ENCODE data around the gene CAMK2B.

CAMK2B gene

DNA sequence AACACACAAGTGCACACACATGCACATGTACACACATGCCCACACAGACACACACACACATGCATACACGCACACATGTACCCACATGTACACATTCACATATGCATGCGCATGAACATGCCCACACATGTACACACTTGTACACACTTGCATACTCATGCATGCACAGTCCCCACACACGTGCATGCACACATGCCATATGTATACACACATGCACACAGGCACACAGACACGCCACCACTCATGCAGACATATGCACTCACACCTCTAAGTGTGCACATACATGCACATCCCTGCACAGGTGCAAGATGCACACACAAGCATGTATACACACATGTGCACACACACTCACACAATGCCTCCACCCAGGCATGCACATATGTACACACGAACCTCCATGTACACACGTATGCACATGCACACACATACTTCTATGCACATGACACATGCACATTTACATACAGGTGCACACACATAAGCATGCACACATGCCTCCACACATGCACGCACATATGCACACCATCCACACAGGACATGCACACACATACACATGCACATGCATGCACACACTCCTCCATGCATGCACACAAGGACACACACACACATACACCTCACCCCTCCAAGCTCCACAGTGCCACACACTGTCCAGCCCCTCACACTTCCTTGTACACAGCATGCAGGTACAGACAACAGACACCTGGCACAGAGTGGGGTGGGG is 78.8 kb downstream of the CAMK2B start:
- H3K4me3 ChIP-seq (ENCODE audit: low read length): no peak overlapping the region
- no peak for DNase-seq (ENCODE audit: low read depth)
- TF ChIP-seq, protein P1, sequence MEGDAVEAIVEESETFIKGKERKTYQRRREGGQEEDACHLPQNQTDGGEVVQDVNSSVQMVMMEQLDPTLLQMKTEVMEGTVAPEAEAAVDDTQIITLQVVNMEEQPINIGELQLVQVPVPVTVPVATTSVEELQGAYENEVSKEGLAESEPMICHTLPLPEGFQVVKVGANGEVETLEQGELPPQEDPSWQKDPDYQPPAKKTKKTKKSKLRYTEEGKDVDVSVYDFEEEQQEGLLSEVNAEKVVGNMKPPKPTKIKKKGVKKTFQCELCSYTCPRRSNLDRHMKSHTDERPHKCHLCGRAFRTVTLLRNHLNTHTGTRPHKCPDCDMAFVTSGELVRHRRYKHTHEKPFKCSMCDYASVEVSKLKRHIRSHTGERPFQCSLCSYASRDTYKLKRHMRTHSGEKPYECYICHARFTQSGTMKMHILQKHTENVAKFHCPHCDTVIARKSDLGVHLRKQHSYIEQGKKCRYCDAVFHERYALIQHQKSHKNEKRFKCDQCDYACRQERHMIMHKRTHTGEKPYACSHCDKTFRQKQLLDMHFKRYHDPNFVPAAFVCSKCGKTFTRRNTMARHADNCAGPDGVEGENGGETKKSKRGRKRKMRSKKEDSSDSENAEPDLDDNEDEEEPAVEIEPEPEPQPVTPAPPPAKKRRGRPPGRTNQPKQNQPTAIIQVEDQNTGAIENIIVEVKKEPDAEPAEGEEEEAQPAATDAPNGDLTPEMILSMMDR (conservative IDR thresholded peaks at IDR 0.05; ENCODE audit: low read depth, low read length): no peak

DNA sequence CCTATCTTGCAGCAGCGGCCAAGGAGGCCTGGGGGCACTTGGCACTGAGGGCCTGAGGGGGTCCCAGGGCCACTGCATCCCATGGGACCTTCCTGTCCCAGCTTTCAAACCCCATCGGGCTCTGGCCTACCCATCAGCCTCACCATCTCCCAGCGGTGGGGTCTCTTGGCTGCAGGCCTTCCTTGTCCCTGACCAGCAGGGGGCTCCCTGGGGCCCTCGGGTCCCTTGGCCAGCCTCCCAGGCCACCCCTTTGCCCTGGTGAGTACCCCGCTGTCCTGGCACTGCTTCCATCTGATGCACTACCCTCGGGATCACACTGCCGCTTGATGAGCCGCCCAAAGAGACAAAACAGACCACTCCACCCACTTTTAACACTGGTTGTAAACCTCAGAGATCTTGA is 81.1 kb downstream of the CAMK2B start:
- TF ChIP-seq, protein P1 (conservative IDR thresholded peaks at IDR 0.05; ENCODE audit: low read depth, low read length): peak; percentile 69
- H3K4me3 ChIP-seq (ENCODE audit: low read length): no peak overlapping the region
- DNase-seq (ENCODE audit: low read depth): no peak

DNA sequence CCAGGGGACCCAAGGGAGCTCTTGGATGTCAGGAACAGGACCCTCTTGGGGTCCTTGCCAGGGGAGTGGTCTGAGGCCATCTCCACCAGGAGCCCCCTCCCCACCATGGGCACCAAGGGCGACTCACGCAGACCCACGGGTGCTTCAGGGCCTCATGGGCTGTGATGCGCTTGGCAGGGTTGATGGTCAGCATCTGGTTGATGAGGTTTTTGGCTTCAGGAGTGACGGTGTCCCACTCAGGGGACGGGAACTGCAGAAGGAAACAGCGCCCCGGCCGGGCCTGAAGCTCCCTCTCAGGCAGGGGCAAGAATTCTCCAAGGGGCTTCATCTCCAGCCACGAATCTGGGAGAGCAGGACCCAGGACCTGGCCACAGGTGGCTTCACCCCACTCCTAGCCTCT is 83.3 kb downstream of the CAMK2B start:
- TF ChIP-seq, protein P1 (conservative IDR thresholded peaks at IDR 0.05; ENCODE audit: low read depth, low read length): no peak
- no peak overlapping the region for H3K4me3 ChIP-seq (ENCODE audit: low read length)
- DNase-seq (ENCODE audit: low read depth): no peak

DNA sequence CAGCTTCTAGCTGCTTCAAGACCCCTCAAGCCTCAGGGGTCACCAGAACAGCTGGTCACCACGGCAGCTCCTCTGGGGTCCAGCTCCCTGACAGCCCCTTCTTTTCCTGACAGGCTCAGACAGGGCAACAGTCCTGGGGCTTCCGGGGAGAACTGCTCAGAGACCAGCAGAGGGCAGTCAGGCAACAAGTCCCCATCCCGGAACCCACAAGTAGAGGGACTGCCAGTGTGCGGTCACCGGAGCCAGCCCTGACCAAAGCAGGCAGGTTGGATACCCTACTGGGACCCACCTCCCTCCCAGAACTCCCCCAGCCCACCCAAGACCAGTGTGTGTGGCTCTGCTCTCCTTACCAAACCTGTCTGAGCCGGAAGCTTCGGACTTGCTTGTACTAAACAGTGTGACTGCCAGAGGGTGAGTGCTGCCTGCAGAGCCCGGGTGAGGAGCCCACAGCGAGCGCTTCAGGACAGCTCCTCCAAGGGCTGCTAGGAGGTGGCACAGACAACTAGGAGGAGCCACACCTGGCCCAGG is 84.3 kb downstream of the CAMK2B start:
- peak; percentile 34 for DNase-seq (ENCODE audit: low read depth)
- TF ChIP-seq, protein P1 (conservative IDR thresholded peaks at IDR 0.05; ENCODE audit: low read depth, low read length): peak; percentile 85
- H3K4me3 ChIP-seq (ENCODE audit: low read length): no peak overlapping the region

DNA sequence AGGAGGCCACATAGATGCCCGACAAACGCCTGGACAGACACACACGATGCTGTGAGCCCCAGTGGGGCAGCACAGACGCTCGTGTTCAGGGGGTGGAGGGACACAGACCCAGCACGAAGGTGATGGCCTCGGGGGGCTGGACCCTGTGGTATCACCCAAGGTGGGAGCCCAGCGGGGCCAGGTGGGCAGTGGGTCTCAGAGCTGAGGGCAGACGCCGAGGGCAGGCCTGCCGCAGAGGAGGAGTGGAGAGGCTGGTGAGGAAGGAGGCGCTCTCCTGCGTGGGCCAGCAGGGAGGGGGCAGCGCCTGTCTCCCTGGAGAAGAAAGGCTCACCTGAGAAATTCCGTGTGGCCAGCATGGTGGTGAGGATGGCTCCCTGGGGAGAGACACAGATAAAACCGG is 85.0 kb downstream of the CAMK2B start:
- no peak for DNase-seq (ENCODE audit: low read depth)
- TF ChIP-seq, protein P1 (conservative IDR thresholded peaks at IDR 0.05; ENCODE audit: low read depth, low read length): no peak
- H3K4me3 ChIP-seq (ENCODE audit: low read length): no peak overlapping the region

DNA sequence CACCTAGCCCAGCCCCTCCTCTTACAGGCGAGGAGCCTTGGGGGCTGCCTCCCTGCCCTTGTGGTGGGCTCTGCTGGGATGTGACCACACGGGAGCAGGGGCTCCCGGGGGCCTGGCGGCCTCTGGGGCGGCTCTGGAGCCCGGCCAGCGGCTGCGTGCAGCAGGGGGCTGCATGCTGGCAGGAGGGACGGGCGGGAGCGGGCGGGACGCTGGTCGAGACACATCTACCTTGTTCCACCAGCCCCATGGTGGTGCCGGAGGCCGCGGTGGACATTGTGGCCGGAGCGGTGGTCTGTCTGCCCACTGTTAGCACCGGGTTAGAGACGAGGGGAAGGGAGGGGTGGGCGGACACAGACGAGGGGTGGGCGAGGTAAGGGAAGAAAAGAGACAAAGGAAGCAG is 86.0 kb downstream of the CAMK2B start:
- no peak overlapping the region for H3K4me3 ChIP-seq (ENCODE audit: low read length)
- TF ChIP-seq, protein P1 (conservative IDR thresholded peaks at IDR 0.05; ENCODE audit: low read depth, low read length): no peak
- DNase-seq (ENCODE audit: low read depth): no peak

DNA sequence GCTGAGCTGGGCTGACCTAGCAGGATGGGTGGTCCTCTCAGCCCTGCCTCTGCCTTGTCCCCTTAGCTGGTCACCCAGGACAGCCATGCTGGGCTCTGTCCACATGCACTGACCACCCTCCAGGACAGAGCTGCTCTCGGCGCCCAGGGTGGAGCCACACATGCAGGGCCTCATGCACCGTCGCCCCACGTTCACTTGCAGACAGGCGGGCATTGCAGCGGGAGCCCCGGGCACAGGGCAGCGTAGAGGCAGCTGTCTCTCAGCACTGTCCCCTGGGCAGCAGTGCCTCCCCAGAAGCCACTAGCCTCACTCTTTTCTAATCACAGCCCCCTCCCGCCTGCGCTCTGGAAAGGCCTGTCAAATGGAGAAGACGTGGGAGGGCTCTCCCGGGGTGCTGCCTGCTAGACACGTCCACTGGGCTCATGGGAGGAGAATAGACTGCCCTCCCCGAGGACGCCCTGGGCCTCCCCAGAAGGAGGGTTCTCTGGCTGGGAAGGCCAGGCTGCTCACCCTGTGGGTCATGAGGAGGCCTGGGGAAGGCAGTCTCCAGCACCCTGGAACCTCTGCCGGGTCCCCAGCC is 87.2 kb downstream of the CAMK2B start:
- TF ChIP-seq, protein P1 (conservative IDR thresholded peaks at IDR 0.05; ENCODE audit: low read depth, low read length): no peak
- no peak overlapping the region for H3K4me3 ChIP-seq (ENCODE audit: low read length)
- no peak for DNase-seq (ENCODE audit: low read depth)

Measured in retinal pigment epithelial cell (primary cell).